Mesendoderm (in vitro differentiated cells): Measurements from ENCODE around the gene IFT22.
"Not testable (repeated sequence)": the region's sequence is repeated elsewhere in the genome, so short reads cannot be mapped to it uniquely, and the experiment has no call there.

Experiments
- DNase-seq: peaks from one replicate; pipeline ENCODE4 v3.0.0; 2013
- H2AK5ac ChIP-seq: 2 replicates; pipeline ENCODE4 v1.6.1; 2013; ENCODE audit warnings: low read length, inconsistent platforms
- H2BK120ac ChIP-seq: 2 replicates; pipeline ENCODE4 v1.6.1; 2013; ENCODE audit warnings: low read depth, mild to moderate bottlenecking, low read length, moderate library complexity, mixed read lengths
- H2BK15ac ChIP-seq: replicated peaks from 2 replicates; pipeline ENCODE4 v1.6.1; 2013; ENCODE audit warnings: low read depth, mild to moderate bottlenecking, moderate library complexity
- H2BK5ac ChIP-seq: 2 replicates; pipeline ENCODE4 v1.6.1; 2013; ENCODE audit warnings: low read length, inconsistent platforms
- H3K18ac ChIP-seq: 2 replicates; pipeline ENCODE4 v1.6.1; 2013; ENCODE audit warnings: mild to moderate bottlenecking, low read length, mixed read lengths
- H3K23ac ChIP-seq: one replicate; pipeline ENCODE4 v1.6.1; 2013; ENCODE audit warnings: low read length
- H3K27ac ChIP-seq: 2 replicates; pipeline ENCODE4 v1.5.1; 2013; ENCODE audit warnings: low read depth, mild to moderate bottlenecking, inconsistent platforms, low read length, moderate library complexity
- H3K27me3 ChIP-seq: 2 replicates; pipeline ENCODE4 v1.6.1; 2013; ENCODE audit warnings: low read length, control low read depth, mild to moderate bottlenecking, inconsistent platforms; ENCODE audit not compliant: insufficient read depth, poor library complexity
- H3K36me3 ChIP-seq: 2 replicates; pipeline ENCODE4 v1.6.1; 2013; ENCODE audit warnings: low read length, inconsistent platforms; ENCODE audit not compliant: control insufficient read depth, insufficient read depth
- H3K4ac ChIP-seq: one replicate; pipeline ENCODE4 v1.6.1; 2013; ENCODE audit warnings: low read depth, mild to moderate bottlenecking, low read length, moderate library complexity
- H3K4me1 ChIP-seq: 2 replicates; pipeline ENCODE4 v1.6.1; 2013; ENCODE audit warnings: low read depth, low read length, inconsistent platforms; ENCODE audit not compliant: control insufficient read depth
- H3K4me2 ChIP-seq: 2 replicates; pipeline ENCODE4 v1.6.1; 2013; ENCODE audit warnings: low read length
- H3K4me3 ChIP-seq: 2 replicates; pipeline ENCODE4 v1.5.1; 2013; ENCODE audit warnings: mild to moderate bottlenecking, low read length
- H3K56ac ChIP-seq: one replicate; pipeline ENCODE4 v1.6.1; 2013; ENCODE audit warnings: low read length
- H3K79me1 ChIP-seq: 2 replicates; pipeline ENCODE4 v1.6.1; 2013; ENCODE audit warnings: low read length, inconsistent platforms
- H3K79me2 ChIP-seq: 2 replicates; pipeline ENCODE4 v1.6.1; 2013; ENCODE audit warnings: mild to moderate bottlenecking, low read length; ENCODE audit not compliant: control insufficient read depth, insufficient read depth
- H3K9ac ChIP-seq: 2 replicates; pipeline ENCODE4 v1.6.1; 2013; ENCODE audit warnings: low read length, inconsistent platforms
- H4K5ac ChIP-seq: one replicate; pipeline ENCODE4 v1.6.1; 2013; ENCODE audit warnings: low read length
- H4K8ac ChIP-seq: one replicate; pipeline ENCODE4 v1.6.1; 2013; ENCODE audit warnings: low read depth, mild to moderate bottlenecking, control low read depth, low read length, moderate library complexity
- WGBS: extraction: QIAGEN DNeasy Blood & Tissue Kit; methylation state at CpG from one replicate; pipeline ENCODE4 v1.1.7; 2013; ENCODE audit warnings: low lambda C conversion rate, missing lambda C conversion rate; ENCODE audit not compliant: insufficient coverage; ENCODE audit errors: extremely low coverage; 5-methylcytosine and 5-hydroxymethylcytosine counted together

IFT22 gene

GRCh38 chr7:101280912-101281311 is 40.7 kb downstream of the IFT22 start:
- no CpG with 5 or more reads among the region's 8 CpGs for WGBS

GRCh38 chr7:101278461-101279292 is 42.9 kb downstream of the IFT22 start:
- Histone ChIP-seq H3K79me1 (no peaks in the 10 kb centered on the region), H3K36me3 (no peaks in the 10 kb centered on the region), H3K27me3 (no peaks in the 10 kb centered on the region), H2BK15ac (no peak overlapping the region), H2BK120ac (no peak overlapping the region), H3K4me3 (no peak overlapping the region), H2BK5ac (no peak overlapping the region), H3K23ac (no peak overlapping the region), H3K27ac (no peak overlapping the region), H4K5ac (no peak overlapping the region), H3K18ac (no peak overlapping the region), H3K4me2 (no peak overlapping the region), H3K79me2 (no peaks in the 10 kb centered on the region), H3K56ac (no peak overlapping the region), H3K4me1 (no peaks in the 10 kb centered on the region), H2AK5ac (no peak overlapping the region), H4K8ac (no peak overlapping the region), H3K9ac (no peak overlapping the region), H3K4ac (no peak overlapping the region)
- no peak for DNase-seq
- no CpG with 5 or more reads among the region's 24 CpGs for WGBS

More at GRCh38 chr7:101280912-101281311, 40.7 kb downstream of the IFT22 start:
- not testable (repeated sequence) for H3K23ac ChIP-seq, H3K9ac ChIP-seq, H2BK5ac ChIP-seq, H2BK120ac ChIP-seq, H2BK15ac ChIP-seq, H3K4me2 ChIP-seq, DNase-seq, H3K18ac ChIP-seq, H3K4me1 ChIP-seq, H2AK5ac ChIP-seq, H3K27ac ChIP-seq, H3K27me3 ChIP-seq, H3K36me3 ChIP-seq, H3K79me2 ChIP-seq, H3K79me1 ChIP-seq, H4K5ac ChIP-seq, H3K4ac ChIP-seq, H3K4me3 ChIP-seq, H4K8ac ChIP-seq, H3K56ac ChIP-seq

GRCh38 chr7:101277155-101277554 is 44.5 kb downstream of the IFT22 start:
- no peak overlapping the region for H3K4ac ChIP-seq
- H3K23ac ChIP-seq: no peak overlapping the region
- no peak overlapping the region for H3K27ac ChIP-seq
- no peak overlapping the region for H2BK15ac ChIP-seq
- no peak overlapping the region for H3K56ac ChIP-seq
- H2BK120ac ChIP-seq: no peak overlapping the region
- no CpG with 5 or more reads among the region's 9 CpGs for WGBS
- H3K79me2 ChIP-seq: no peaks in the 10 kb centered on the region
- no peaks in the 10 kb centered on the region for H3K79me1 ChIP-seq
- no peak overlapping the region for H2AK5ac ChIP-seq
- H2BK5ac ChIP-seq: no peak overlapping the region
- no peak overlapping the region for H3K9ac ChIP-seq
- no peaks in the 10 kb centered on the region for H3K36me3 ChIP-seq
- no peak overlapping the region for H3K4me3 ChIP-seq
- no peak overlapping the region for H3K4me2 ChIP-seq
- no peak overlapping the region for H4K8ac ChIP-seq
- DNase-seq: no peak
- H3K18ac ChIP-seq: no peak overlapping the region
- no peak overlapping the region for H4K5ac ChIP-seq
- no peaks in the 10 kb centered on the region for H3K4me1 ChIP-seq
- H3K27me3 ChIP-seq: no peaks in the 10 kb centered on the region

- Histone ChIP-seq H3K23ac (no peak overlapping the region), H3K56ac (no peak overlapping the region), H4K8ac (no peak overlapping the region), H4K5ac (no peak overlapping the region), H3K27me3 (no peaks in the 10 kb centered on the region), H2BK120ac (no peak overlapping the region), H3K4me2 (no peak overlapping the region), H3K4me1 (no peaks in the 10 kb centered on the region), H3K4me3 (no peak overlapping the region), H3K4ac (no peak overlapping the region), H3K18ac (no peak overlapping the region), H2BK5ac (no peak overlapping the region), H3K9ac (no peak overlapping the region), H2AK5ac (no peak overlapping the region), H3K79me2 (no peaks in the 10 kb centered on the region), H2BK15ac (no peak overlapping the region), H3K79me1 (no peaks in the 10 kb centered on the region), H3K36me3 (no peaks in the 10 kb centered on the region), H3K27ac (no peak overlapping the region)
- DNase-seq: no peak
- WGBS: no CpG with 5 or more reads among the region's 4 CpGs
Observed at GRCh38 chr7:101273206-101273605, 48.4 kb downstream of the IFT22 start.

GRCh38 chr7:101271021-101271420 is 50.6 kb downstream of the IFT22 start:
- no CpG with 5 or more reads among the region's 5 CpGs for WGBS

GRCh38 chr7:101269664-101270063 is 51.9 kb downstream of the IFT22 start:
- no peak overlapping the region for H2BK5ac ChIP-seq
- no peaks in the 10 kb centered on the region for H3K79me2 ChIP-seq
- no peak overlapping the region for H4K8ac ChIP-seq
- H3K18ac ChIP-seq: no peak overlapping the region
- no CpG with 5 or more reads among the region's 21 CpGs for WGBS
- no peaks in the 10 kb centered on the region for H3K79me1 ChIP-seq
- H3K9ac ChIP-seq: no peak overlapping the region
- H4K5ac ChIP-seq: no peak overlapping the region
- no peak for DNase-seq
- H2AK5ac ChIP-seq: no peak overlapping the region
- H3K4me2 ChIP-seq: no peak overlapping the region
- no peak overlapping the region for H2BK15ac ChIP-seq
- no peak overlapping the region for H3K23ac ChIP-seq
- H3K36me3 ChIP-seq: no peaks in the 10 kb centered on the region
- no peaks in the 10 kb centered on the region for H3K4me1 ChIP-seq
- no peak overlapping the region for H3K4ac ChIP-seq
- H3K56ac ChIP-seq: no peak overlapping the region
- no peak overlapping the region for H3K27ac ChIP-seq
- H3K27me3 ChIP-seq: no peaks in the 10 kb centered on the region
- H2BK120ac ChIP-seq: no peak overlapping the region
- no peak overlapping the region for H3K4me3 ChIP-seq

More at GRCh38 chr7:101271021-101271420, 50.6 kb downstream of the IFT22 start:
- Histone ChIP-seq H3K4ac (no peak overlapping the region), H3K79me1 (no peaks in the 10 kb centered on the region), H2BK5ac (no peak overlapping the region), H3K27me3 (no peaks in the 10 kb centered on the region), H3K56ac (no peak overlapping the region), H2AK5ac (no peak overlapping the region), H3K4me2 (no peak overlapping the region), H3K4me3 (no peak overlapping the region), H3K23ac (no peak overlapping the region), H3K36me3 (no peaks in the 10 kb centered on the region), H4K8ac (no peak overlapping the region), H4K5ac (no peak overlapping the region), H3K27ac (no peak overlapping the region), H2BK15ac (no peak overlapping the region), H3K4me1 (no peaks in the 10 kb centered on the region), H3K18ac (no peak overlapping the region), H3K79me2 (no peaks in the 10 kb centered on the region), H3K9ac (no peak overlapping the region), H2BK120ac (no peak overlapping the region)
- no peak for DNase-seq
